ENCODE measurements around the gene PKP2.

DNA sequence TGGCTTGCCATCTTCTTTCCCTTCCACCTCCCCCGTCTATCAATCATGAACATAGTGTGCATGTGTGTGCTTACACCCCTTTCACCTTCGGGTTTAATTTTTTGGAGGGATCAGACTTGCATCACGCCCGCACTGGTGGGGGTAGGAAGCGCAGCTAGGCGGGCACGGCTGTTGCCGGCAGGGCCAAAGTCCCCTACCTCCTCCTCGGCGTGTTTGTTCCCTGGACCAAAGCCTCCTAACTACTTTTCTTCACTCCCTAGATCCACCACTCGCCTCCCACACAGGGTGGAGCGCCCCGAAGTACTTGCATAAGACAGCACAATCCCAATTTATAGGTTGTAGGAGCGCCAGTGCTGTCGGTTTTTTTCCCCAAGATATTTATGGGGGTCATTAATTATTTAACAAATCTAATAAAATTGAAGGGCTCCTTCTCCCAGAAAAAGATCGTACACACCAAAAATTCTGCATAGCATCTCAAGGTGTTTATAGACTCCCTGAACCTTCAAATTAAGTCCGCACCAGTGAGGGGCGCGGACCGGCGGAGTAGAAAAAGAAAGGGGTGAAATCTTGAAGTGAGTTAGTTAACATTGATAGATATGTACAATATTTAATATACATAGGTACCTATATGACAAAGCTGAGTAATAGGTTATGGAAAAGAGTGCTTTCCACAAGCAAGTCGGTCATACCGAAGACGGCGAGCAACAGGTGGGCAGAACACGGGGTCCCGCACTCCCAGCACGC, 717 bp downstream of the PKP2 start:
- TF ChIP-seq, protein P1, sequence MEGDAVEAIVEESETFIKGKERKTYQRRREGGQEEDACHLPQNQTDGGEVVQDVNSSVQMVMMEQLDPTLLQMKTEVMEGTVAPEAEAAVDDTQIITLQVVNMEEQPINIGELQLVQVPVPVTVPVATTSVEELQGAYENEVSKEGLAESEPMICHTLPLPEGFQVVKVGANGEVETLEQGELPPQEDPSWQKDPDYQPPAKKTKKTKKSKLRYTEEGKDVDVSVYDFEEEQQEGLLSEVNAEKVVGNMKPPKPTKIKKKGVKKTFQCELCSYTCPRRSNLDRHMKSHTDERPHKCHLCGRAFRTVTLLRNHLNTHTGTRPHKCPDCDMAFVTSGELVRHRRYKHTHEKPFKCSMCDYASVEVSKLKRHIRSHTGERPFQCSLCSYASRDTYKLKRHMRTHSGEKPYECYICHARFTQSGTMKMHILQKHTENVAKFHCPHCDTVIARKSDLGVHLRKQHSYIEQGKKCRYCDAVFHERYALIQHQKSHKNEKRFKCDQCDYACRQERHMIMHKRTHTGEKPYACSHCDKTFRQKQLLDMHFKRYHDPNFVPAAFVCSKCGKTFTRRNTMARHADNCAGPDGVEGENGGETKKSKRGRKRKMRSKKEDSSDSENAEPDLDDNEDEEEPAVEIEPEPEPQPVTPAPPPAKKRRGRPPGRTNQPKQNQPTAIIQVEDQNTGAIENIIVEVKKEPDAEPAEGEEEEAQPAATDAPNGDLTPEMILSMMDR (IDR thresholded peaks at IDR 0.05; ENCODE audit: low read depth, low read length, poor library complexity, severe bottlenecking): no peak
- no peak for TF ChIP-seq EZH2phosphoT487 (IDR thresholded peaks at IDR 0.05; ENCODE audit: borderline replicate concordance, low read length)
